Breast epithelium (tissue), 3 donors: Measurements from ENCODE around the gene VKORC1L1.
"Not testable (repeated sequence)": the region's sequence is repeated elsewhere in the genome, so short reads cannot be mapped to it uniquely, and the experiment has no call there.

Experiments
- POLR2A ChIP-seq: fragments of 450-650 bp; IDR thresholded peaks from one replicate; pipeline ENCODE4 v1.6.1; 2016; ENCODE audit warnings: antibody characterized with exemption, mild to moderate bottlenecking, moderate library complexity
- TF ChIP-seq, protein P1 (sequence below), 3 donors: fragments of 450-650 bp; IDR thresholded peaks; one replicate each; pipeline ENCODE4 v1.5.1; 2016 to 2017; ENCODE audit warnings: antibody characterized with exemption in 3 of 3, mild to moderate bottlenecking in 3 of 3, moderate library complexity in 3 of 3

DNA sequence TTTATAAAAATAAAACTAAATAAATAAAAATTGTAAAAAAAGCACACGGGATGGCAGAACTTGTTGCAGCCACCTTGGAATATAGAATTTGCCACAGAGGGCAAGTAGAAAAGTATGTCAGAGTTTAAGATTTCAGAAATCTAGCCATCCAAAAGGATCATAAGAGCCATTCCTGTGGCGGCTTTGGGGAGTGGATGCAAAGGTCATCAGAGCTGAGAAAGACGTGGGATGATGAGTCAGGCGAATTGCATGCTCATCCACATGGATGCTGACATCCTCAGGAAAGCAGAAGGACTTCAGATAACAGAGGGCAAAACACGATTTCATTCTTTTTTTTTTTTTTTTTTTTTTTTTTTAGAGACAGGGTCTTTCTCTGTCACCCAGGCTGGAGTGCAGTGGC, 3.6 kb upstream of the VKORC1L1 start:
- TF ChIP-seq, protein P1, sequence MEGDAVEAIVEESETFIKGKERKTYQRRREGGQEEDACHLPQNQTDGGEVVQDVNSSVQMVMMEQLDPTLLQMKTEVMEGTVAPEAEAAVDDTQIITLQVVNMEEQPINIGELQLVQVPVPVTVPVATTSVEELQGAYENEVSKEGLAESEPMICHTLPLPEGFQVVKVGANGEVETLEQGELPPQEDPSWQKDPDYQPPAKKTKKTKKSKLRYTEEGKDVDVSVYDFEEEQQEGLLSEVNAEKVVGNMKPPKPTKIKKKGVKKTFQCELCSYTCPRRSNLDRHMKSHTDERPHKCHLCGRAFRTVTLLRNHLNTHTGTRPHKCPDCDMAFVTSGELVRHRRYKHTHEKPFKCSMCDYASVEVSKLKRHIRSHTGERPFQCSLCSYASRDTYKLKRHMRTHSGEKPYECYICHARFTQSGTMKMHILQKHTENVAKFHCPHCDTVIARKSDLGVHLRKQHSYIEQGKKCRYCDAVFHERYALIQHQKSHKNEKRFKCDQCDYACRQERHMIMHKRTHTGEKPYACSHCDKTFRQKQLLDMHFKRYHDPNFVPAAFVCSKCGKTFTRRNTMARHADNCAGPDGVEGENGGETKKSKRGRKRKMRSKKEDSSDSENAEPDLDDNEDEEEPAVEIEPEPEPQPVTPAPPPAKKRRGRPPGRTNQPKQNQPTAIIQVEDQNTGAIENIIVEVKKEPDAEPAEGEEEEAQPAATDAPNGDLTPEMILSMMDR (IDR thresholded peaks at IDR 0.05), result not testable (repeated sequence)
- not testable (repeated sequence) for TF ChIP-seq POLR2A
